Uterus (tissue), 2 donors: Measurements from ENCODE around the gene GZF1.

ENCODE experiments used
- POLR2A ChIP-seq, 2 donors: fragments of 450-650 bp; IDR thresholded peaks; one replicate each; pipeline ENCODE4 v1.6.1; 2016; ENCODE audit warnings: antibody characterized with exemption in 2 of 2, mild to moderate bottlenecking in 1 of 2, moderate library complexity in 1 of 2
- TF ChIP-seq, protein P1 (sequence below), 4 experiments: fragments of 200-600 bp in 2 of 4; fragments of 450-650 bp in 2 of 4; sonication (generic) in 2 of 4; IDR thresholded peaks; one replicate each; pipeline ENCODE4 v1.5.1; 2016 to 2019; ENCODE audit warnings: antibody characterized with exemption in 4 of 4, mild to moderate bottlenecking in 2 of 4, moderate library complexity in 1 of 4

DNA sequence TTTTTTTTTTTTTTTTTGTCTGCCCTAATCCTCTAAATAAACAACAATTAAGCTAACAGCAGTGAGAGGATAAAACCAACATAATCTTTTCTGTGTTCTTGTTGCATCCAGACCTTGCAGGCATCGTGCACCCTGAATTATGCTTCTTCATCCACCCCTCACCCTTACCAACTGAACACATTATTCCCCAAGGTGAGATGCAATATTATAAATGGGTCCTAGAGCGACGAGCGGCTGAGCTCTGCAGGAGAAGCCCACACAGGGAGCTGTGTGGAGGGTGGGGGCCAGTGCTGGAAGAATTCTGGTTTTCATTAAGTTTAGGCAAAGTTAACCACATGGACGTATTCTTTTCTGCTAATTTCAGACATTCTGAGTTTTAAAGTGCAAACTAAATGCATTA, 43.6 kb upstream of the GZF1 start:
- TF ChIP-seq, protein P1, sequence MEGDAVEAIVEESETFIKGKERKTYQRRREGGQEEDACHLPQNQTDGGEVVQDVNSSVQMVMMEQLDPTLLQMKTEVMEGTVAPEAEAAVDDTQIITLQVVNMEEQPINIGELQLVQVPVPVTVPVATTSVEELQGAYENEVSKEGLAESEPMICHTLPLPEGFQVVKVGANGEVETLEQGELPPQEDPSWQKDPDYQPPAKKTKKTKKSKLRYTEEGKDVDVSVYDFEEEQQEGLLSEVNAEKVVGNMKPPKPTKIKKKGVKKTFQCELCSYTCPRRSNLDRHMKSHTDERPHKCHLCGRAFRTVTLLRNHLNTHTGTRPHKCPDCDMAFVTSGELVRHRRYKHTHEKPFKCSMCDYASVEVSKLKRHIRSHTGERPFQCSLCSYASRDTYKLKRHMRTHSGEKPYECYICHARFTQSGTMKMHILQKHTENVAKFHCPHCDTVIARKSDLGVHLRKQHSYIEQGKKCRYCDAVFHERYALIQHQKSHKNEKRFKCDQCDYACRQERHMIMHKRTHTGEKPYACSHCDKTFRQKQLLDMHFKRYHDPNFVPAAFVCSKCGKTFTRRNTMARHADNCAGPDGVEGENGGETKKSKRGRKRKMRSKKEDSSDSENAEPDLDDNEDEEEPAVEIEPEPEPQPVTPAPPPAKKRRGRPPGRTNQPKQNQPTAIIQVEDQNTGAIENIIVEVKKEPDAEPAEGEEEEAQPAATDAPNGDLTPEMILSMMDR (IDR thresholded peaks at IDR 0.05): no peak
- no peak for TF ChIP-seq POLR2A (IDR thresholded peaks at IDR 0.05)
